Fibroblast of lung (primary cell): ENCODE measurements around the gene RASA3. TPM values are rescaled to one million over a fixed set of nuclear protein-coding genes. Genes with fewer than 3 reads are reported as not detected.
"Not testable (repeated sequence)": the region's sequence is repeated elsewhere in the genome, so short reads cannot be mapped to it uniquely, and the experiment has no call there.

Experiments
- DNase-seq, 2 donors: peaks; one replicate each; pipeline versions ENCODE4 v3.0.0 to v3.0.0-alpha.2; 2010; ENCODE audit warnings: low read depth in 2 of 2
- H2AFZ ChIP-seq: 2 replicates; pipeline ENCODE4 v1.5.1; 2012; ENCODE audit warnings: low read length, control low read depth, inconsistent platforms
- H3K27ac ChIP-seq: 2 replicates; pipeline ENCODE4 v1.5.1; 2011; ENCODE audit warnings: low read length, control low read depth; ENCODE audit not compliant: insufficient read depth
- H3K27me3 ChIP-seq: 2 replicates; pipeline ENCODE4 v1.5.1; 2011; ENCODE audit warnings: mild to moderate bottlenecking, low read length; ENCODE audit not compliant: control insufficient read depth, insufficient read depth
- H3K36me3 ChIP-seq: 2 replicates; pipeline ENCODE4 v1.5.1; 2011; ENCODE audit warnings: low read length; ENCODE audit not compliant: control insufficient read depth, insufficient read depth
- H3K4me1 ChIP-seq: 2 replicates; pipeline ENCODE4 v1.5.1; 2011; ENCODE audit warnings: low read length; ENCODE audit not compliant: control insufficient read depth, insufficient read depth; ENCODE audit errors: extremely low read depth
- H3K4me2 ChIP-seq: 2 replicates; pipeline ENCODE4 v1.5.1; 2011; ENCODE audit warnings: low read length, control low read depth; ENCODE audit not compliant: insufficient read depth; ENCODE audit errors: extremely low read depth
- H3K4me3 ChIP-seq, 4 experiments: fragments of 200-600 bp in 1 of 4; sonication (generic) in 1 of 4; replicated peaks in 1 of 4; 2 replicates each; pipeline ENCODE4 v1.5.1; 2011 to 2016; ENCODE audit warnings: low read length in 4 of 4, low read depth in 3 of 4, mild to moderate bottlenecking in 3 of 4, control low read depth in 2 of 4, inconsistent platforms in 1 of 4, mixed read lengths in 1 of 4; ENCODE audit not compliant: insufficient read depth in 1 of 4; ENCODE audit errors: control extremely low read depth in 1 of 4
- H3K79me2 ChIP-seq: 2 replicates; pipeline ENCODE4 v1.5.1; 2012; ENCODE audit warnings: mild to moderate bottlenecking, low read length, inconsistent platforms; ENCODE audit not compliant: control insufficient read depth, insufficient read depth
- H3K9ac ChIP-seq: 2 replicates; pipeline ENCODE4 v1.5.1; 2011; ENCODE audit warnings: mild to moderate bottlenecking, low read length, control low read depth; ENCODE audit not compliant: insufficient read depth
- H3K9me3 ChIP-seq: 2 replicates; pipeline ENCODE4 v1.5.1; 2012; ENCODE audit warnings: low read depth, low read length; ENCODE audit not compliant: control insufficient read depth, insufficient read depth
- H4K20me1 ChIP-seq: 2 replicates; pipeline ENCODE4 v1.5.1; 2011; ENCODE audit warnings: low read length; ENCODE audit not compliant: control insufficient read depth, insufficient read depth; ENCODE audit errors: extremely low read depth
- EZH2 ChIP-seq: IDR thresholded peaks from 2 replicates; pipeline ENCODE4 v1.5.1; 2012; ENCODE audit warnings: low read length, control low read depth, mild to moderate bottlenecking; ENCODE audit errors: missing control alignments
- polyA plus RNA-seq, 2 donors: library from polyadenylated mRNA; depleted of rRNA in 1 of 2; stranded (reverse) in 1 of 2; unstranded in 1 of 2; fragments of >200 nt; gene quantifications; 2 replicates each; pipeline ENCODE4 v1.2.1, GENCODE V29; 2011 to 2012; ENCODE audit warnings: missing spikeins in 1 of 2
- total RNA-seq: library from RNA; depleted of rRNA; stranded (reverse); fragments of >200 nt; gene quantifications from 2 replicates; pipeline ENCODE4 v1.2.1, GENCODE V29; 2014
- TF ChIP-seq, protein P1 (sequence below), 2 donors: IDR thresholded peaks in 1 of 2; conservative IDR thresholded peaks in 1 of 2; 1 replicate in 1 of 2; 2 replicates in 1 of 2; pipeline ENCODE4 v1.5.1; 2011 to 2012; ENCODE audit warnings: low read length in 2 of 2, control low read depth in 1 of 2, inconsistent platforms in 1 of 2, low read depth in 1 of 2, mild to moderate bottlenecking in 1 of 2

Gene RASA3
- total and polyA plus RNA-seq, 2 donors (not counting 1 experiment from before 2014, with no cell fraction given), result 26.6 to 31.1 TPM

DNA sequence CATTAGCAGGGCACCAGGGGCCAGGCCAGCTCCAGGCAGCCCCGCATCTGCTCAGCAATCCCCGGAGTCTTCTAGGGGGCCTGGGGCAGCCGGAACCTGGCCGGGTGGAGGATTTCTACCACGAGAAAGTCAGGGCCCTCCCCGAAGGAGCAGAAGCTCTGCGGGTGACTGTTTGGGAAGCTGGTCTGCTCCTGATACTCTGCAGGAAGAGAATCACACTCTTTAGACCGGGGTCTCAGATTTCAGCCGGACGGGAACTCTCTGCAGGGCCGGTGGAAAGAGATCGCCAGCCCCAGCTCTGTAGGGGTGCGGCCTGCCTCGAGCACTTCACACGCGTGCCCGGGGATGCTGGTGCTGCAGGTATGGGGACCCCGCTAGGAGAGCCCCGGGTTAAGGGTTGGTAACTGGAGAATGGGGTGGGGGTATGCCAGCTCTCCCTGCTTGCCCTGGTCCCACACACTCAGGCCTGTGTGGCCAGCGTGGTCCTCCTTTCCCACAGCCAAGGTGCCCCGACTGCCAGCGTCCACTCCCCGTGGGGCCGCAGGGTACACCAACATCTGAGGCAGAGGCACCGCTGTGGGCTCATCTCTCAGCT lies 20.1 kb downstream of the RASA3 start:
- Histone ChIP-seq H3K4me2 (peak overlapping the region; percentile 15), H3K9me3 (no peaks in the 10 kb centered on the region), H3K79me2 (peaks cover 89% of the 10 kb centered on the region), H3K9ac (peak overlapping the region; percentile 44), H4K20me1 (no peaks in the 10 kb centered on the region), H2AFZ (no peak overlapping the region), H3K27ac (peak overlapping the region; percentile 89), H3K4me1 (peaks cover 68% of the 10 kb centered on the region), H3K36me3 (peaks cover 11% of the 10 kb centered on the region), H3K27me3 (no peaks in the 10 kb centered on the region), H3K4me3 (no peak overlapping the region)
- peak in 1 of 2 donors; percentile 27 for DNase-seq
- TF ChIP-seq EZH2, result no peak
- TF ChIP-seq, protein P1, sequence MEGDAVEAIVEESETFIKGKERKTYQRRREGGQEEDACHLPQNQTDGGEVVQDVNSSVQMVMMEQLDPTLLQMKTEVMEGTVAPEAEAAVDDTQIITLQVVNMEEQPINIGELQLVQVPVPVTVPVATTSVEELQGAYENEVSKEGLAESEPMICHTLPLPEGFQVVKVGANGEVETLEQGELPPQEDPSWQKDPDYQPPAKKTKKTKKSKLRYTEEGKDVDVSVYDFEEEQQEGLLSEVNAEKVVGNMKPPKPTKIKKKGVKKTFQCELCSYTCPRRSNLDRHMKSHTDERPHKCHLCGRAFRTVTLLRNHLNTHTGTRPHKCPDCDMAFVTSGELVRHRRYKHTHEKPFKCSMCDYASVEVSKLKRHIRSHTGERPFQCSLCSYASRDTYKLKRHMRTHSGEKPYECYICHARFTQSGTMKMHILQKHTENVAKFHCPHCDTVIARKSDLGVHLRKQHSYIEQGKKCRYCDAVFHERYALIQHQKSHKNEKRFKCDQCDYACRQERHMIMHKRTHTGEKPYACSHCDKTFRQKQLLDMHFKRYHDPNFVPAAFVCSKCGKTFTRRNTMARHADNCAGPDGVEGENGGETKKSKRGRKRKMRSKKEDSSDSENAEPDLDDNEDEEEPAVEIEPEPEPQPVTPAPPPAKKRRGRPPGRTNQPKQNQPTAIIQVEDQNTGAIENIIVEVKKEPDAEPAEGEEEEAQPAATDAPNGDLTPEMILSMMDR (conservative IDR thresholded peaks at IDR 0.05 in 1 of 2, IDR thresholded peaks at IDR 0.05 in 1 of 2; ENCODE audit: low read depth in 1 of 2, low read length in 2 of 2), result no peak

DNA sequence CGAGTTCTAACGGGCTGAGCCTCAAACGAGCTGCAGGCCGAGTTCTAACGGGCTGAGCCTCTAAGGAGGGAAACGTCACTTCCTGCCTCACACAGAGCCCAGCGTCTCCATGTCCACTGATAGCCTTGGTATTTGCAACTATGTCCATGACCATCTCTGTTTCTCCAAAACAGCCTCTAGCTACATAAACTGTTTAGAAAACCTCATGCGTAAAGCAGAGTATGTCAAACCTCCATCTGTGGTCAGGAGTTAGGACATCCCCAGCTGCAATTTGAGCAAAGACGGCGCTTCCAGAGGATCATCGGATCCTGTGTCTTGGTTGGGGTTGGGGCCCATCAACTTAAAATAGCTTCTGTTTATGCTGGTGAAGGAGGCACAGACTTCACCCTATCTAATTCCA lies 20.8 kb downstream of the RASA3 start:
- TF ChIP-seq EZH2, result no peak
- TF ChIP-seq, protein P1 (conservative IDR thresholded peaks at IDR 0.05 in 1 of 2, IDR thresholded peaks at IDR 0.05 in 1 of 2; ENCODE audit: low read depth in 1 of 2, low read length in 2 of 2), result no peak
- peak in 1 of 2 donors; percentile 91 for DNase-seq
- peaks cover 14% of the 10 kb centered on the region for H3K36me3 ChIP-seq
- peaks cover 89% of the 10 kb centered on the region for H3K79me2 ChIP-seq
- H3K4me3 ChIP-seq, result no peak overlapping the region
- H3K27ac ChIP-seq, result peak overlapping the region; percentile 89
- H3K4me2 ChIP-seq, result no peak overlapping the region
- no peaks in the 10 kb centered on the region for H3K9me3 ChIP-seq
- H3K9ac ChIP-seq, result peak overlapping the region; percentile 44
- no peaks in the 10 kb centered on the region for H4K20me1 ChIP-seq
- peaks cover 69% of the 10 kb centered on the region for H3K4me1 ChIP-seq
- no peaks in the 10 kb centered on the region for H3K27me3 ChIP-seq
- no peak overlapping the region for H2AFZ ChIP-seq

DNA sequence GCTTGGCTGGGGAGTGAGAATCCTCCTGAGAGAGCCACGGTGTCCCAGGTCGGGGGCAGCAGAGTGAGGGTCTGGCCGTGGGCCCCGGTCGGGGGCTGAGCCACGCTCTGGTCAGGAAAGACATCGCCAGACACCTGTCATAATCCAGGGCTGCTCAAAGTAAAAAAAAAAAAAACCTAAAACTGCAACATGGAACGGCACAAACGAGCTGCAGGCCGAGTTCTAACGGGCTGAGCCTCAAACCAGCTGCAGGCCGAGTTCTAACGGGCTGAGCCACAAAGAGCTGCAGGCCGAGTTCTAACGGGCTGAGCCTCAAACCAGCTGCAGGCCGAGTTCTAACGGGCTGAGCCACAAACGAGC lies 21.6 kb downstream of the RASA3 start:
- not testable (repeated sequence) for H3K4me2 ChIP-seq, DNase-seq, H3K4me3 ChIP-seq, H2AFZ ChIP-seq, H3K27me3 ChIP-seq, H3K9me3 ChIP-seq, H4K20me1 ChIP-seq
- H3K79me2 ChIP-seq, result peaks cover 90% of the 10 kb centered on the region
- peak overlapping the region; percentile 55 for H3K27ac ChIP-seq
- H3K4me1 ChIP-seq, result peaks cover 71% of the 10 kb centered on the region
- H3K36me3 ChIP-seq, result peaks cover 14% of the 10 kb centered on the region
- peak overlapping the region; percentile 60 for H3K9ac ChIP-seq
